Daoy (cell line): Measurements from ENCODE around the gene SLC24A4. TPM values are rescaled to one million over a fixed set of nuclear protein-coding genes. Genes with fewer than 3 reads are reported as not detected.
"Not testable (repeated sequence)": the region's sequence is repeated elsewhere in the genome, so short reads cannot be mapped to it uniquely, and the experiment has no call there.

Experiments used
- DNase-seq: peaks from one replicate; pipeline ENCODE4 v3.0.0-alpha.2; 2015; ENCODE audit warnings: low read depth
- total RNA-seq: library from RNA; depleted of rRNA; stranded (reverse); fragments of >200 nt; shearing (Covaris generic); gene quantifications from 2 replicates; pipeline ENCODE4 v1.2.3, GENCODE V29; 2014

The SLC24A4 gene
- total RNA-seq, 1 experiment from 2014 or later, result not detected

DNA sequence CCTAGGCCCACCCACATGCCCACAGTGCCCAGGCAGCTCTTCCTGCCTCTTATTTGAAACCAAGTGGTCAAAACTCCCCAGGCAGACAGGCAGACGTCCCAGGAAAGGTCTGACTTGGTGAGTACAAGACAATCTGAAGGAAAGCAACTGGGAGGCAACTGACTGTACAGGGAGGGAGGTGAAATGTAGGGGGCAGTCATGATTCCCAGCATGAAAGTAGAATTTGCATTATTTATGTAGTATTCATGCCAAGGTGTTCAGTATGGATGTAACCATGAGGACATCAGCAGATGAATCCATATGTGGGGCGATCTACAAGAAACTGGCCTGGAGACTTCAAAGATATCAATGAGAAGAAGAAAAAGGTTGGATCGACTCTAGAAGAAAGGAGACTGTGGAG lies 46.1 kb downstream of the SLC24A4 start:
- DNase-seq, result no peak

DNA sequence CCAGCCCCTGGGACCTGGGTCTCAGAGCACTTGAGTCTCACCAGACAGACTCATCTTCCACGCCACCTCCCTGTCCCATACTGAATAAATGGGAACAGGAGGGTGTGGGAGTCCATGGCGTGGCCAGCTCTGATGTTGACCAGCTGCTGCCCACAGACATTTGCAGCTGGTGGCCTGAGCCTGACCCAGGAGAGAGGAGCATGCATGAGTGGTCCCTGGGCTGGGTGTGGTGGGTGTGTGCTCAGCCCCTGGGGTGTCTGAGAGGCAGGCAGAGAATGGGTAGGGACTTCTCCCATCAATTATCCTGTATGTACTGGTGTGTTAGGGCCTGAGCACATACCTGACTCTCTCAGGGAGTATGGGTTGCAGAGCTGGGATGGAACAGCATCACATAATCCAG lies 49.3 kb downstream of the SLC24A4 start:
- no peak for DNase-seq

GRCh38 chr14:92373336-92373735 lies 50.4 kb downstream of the SLC24A4 start:
- no peak for DNase-seq

- no peak for DNase-seq
Observed at GRCh38 chr14:92380131-92380530, 57.2 kb downstream of the SLC24A4 start.

- DNase-seq, result no peak
Observed at GRCh38 chr14:92380582-92380981, 57.6 kb downstream of the SLC24A4 start.

DNA sequence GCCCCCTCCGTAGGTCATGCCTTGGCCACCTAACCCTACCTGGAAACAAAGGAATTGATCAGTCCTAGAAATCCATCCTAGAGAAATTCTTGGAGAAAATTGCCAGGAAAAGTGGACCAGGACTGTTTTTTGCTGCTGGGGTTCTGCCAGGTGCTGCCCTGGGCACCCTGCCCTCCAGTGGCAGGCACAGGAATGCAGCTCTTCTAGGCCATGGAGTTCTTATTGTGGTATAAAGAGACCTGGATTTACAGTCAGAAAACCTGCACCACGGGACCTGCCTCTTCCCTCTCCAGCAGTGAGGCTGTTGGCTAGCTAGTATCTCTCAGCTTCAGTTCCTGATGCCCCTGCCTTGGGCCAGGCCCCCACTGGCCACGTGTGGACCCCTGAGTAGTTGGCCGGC lies 59.7 kb downstream of the SLC24A4 start:
- peak; percentile 25 for DNase-seq

DNA sequence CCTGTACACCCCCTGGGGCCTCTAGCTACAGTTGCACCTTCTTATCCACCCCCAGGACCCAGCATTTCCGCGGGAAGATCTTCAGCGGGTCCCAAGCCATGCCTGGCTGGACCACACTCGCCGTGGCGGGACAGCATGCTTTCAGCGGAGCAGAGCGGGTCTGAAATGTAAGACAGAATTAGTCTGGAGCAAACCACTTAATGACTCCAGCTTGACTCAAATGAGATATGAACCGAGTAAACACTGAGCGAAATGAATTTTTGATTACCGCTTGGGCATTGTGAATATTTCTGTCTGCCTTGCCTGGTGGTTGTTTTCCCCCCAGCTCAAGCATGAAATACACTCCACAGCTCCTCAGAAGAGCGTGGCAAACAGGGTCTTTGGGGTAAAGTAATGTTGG lies 60.8 kb downstream of the SLC24A4 start:
- DNase-seq, result no peak

- no peak for DNase-seq
Observed at GRCh38 chr14:92384461-92385133, 61.6 kb downstream of the SLC24A4 start.

DNA sequence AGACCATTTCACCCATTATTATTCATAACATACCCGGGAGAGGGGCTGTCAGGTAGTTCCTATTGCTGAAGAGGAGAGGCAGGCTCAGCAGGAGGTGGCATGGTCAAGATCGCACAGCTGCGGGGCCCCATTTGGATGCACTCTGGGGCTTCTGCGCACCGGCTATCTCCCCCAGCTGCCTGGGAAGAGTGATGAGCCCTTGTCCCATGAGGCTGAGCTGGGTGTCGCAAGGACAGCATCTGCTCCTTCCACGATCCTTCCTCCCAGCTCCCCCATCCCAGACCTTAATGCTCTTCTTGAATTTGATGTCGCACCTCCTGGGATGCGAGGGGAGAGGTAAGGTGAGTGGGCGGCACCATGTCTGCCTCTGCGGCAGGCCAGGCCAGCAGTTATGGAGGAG lies 62.6 kb downstream of the SLC24A4 start:
- DNase-seq, result no peak

DNA sequence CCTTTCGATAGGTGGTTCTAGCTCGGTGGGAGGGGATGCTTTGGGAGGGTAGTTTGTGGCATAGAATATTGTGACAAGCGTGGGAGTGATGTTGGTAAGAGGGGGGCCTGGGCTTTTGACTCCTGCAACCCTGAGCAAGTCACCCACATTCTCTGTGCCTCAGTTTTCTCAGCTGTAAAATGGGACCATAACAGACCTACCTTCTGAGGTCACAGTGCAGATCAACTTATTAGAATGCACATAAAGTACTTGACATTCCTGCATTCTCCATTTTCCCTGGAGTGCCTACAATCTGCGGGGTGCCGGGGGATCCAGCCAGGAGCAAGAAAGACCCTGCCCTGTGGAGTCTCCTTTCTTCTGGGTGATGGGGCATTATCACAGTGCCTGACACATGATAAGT lies 63.2 kb downstream of the SLC24A4 start:
- DNase-seq, result no peak

GRCh38 chr14:92386637-92387036 lies 63.7 kb downstream of the SLC24A4 start:
- DNase-seq, result no peak

DNA sequence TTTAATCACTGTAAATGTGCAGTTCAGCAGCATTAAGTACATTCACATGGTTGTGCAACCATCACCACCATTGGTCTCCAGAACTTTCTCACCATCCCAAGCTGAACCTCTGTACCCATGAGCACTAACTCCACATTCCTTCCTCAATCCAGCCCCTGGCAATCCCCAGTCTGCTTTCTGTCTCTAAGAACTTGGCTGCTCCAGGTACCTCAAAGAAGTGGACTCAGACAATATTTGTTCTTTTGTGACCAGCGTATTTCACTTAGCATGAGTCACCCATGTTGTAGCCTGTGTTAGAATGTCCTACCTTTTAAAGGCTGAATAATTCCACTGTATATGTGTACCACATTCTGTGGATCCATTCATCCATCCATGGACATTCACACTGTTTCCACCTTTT lies 64.6 kb downstream of the SLC24A4 start:
- DNase-seq, result no peak

DNA sequence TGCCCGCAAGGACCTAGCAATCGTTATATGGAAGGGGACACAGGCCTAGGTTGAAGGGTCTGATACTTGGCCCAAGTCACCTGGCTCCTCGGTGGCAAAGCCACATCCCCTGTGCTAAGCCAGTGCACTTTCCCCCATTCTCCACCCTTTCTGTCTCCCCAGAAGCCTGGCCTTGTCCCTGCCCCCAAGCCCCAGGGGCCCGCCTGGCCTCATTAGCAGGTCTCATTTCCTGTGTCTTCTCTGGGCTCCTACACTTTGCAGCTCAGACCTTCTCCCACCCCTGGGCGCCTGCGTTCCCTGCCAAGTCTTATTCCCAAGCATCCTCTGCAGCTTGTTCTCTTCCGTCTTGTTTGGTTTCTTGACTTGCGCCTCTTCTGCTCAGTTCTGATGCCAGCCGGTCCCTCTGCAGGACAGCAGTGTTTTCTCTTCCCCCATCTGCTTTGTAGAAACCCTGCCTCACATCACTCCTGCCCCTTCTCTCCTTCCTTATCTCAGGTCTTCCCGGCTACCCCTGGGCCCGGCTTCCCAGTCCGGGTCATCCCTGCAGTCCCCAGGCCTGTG lies 66.7 kb downstream of the SLC24A4 start:
- no peak for DNase-seq

DNA sequence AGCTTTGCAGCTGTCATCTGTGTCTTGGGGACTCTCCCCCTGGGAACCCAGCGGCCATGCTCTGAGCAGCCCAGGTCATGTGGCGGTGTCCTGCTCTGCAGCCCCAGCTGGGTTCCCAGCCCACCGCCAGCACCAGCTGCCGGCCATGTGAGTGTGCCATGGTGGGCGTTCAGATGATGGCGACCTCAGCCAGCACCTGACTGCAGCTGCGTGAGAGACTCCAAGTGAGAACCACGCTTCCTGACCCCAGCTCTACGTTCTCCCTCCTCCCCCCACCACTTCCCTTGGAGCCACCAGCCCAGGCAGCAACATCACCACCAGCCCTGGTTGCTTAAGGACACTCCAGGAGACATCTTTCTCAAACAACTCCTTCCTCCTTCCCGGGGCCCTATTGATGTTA lies 68.8 kb downstream of the SLC24A4 start:
- no peak for DNase-seq

GRCh38 chr14:92392711-92393110 lies 69.7 kb downstream of the SLC24A4 start:
- no peak for DNase-seq

GRCh38 chr14:92397150-92397952 lies 74.4 kb downstream of the SLC24A4 start:
- peak; percentile 84 for DNase-seq

GRCh38 chr14:92397953-92398564 lies 75.1 kb downstream of the SLC24A4 start:
- no peak for DNase-seq

DNA sequence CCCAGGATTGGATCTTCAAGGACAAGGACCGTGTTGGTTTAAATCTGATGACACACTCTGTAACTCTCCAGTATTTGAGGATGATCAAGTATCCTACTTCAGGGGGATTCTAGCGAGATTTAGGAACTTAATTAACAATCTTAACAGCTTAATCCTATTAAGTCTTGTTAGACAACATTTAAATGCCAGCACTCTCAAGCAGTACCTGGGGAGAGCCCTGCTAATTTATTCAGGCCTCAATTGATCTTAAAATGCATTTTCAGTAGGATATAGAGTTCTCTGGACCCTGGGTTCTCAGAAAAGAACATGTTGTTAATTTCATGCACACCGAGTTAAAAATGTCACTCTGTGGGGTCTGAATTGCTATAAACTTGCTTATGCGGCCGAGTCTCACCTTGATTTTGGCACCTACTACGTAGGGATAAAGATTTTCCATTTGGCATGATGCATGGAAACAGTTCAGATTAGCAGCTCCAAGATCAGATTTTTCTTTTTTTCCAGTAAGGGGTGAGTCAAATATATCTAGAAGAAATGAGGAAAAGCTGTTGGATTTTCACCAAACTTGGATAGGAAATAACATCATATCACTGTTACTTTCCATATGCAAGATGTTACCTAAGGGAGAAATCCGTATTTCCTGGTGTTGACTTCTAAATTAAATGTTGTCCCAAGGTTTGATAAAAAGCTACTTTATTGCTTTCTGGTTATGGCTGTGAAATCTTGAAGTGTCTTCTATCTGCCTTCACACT lies 76.1 kb downstream of the SLC24A4 start:
- no peak for DNase-seq

- DNase-seq, result no peak
Observed at GRCh38 chr14:92400579-92401444, 77.8 kb downstream of the SLC24A4 start.

GRCh38 chr14:92401561-92401960 lies 78.6 kb downstream of the SLC24A4 start:
- no peak for DNase-seq

DNA sequence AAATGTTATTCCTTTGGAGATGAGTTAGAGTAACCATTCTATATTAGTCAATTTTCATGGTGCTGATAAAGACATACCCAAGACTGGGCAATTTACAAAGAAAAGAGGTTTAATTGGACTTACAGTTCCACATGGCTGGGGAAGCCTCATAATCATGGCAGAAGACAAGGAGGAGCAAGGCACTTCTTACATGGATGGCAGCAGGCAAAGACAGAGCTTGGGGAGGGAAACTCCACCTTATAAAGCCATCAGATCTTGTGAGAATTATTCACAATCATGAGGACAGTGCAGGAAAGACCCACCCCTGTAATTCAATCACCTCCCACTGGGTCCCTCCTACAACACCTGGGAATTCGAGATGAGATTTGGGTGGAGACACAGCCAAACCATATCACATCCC lies 79.5 kb downstream of the SLC24A4 start:
- not testable (repeated sequence) for DNase-seq
